Cardiac fibroblast (primary cell): Measurements from ENCODE around the gene ZNF433.

ENCODE experiments used
- DNase-seq, 2 donors: peaks; one replicate each; pipeline versions ENCODE4 v3.0.0 to v3.0.0-alpha.2; 2010; ENCODE audit warnings: low read depth in 2 of 2
- H3K4me3 ChIP-seq, 2 donors: replicated peaks in 1 of 2; 1 replicate in 1 of 2; 2 replicates in 1 of 2; pipeline ENCODE4 v1.5.1; 2011; ENCODE audit warnings: low read depth in 2 of 2, low read length in 2 of 2, mild to moderate bottlenecking in 2 of 2, moderate library complexity in 1 of 2
- CTCF ChIP-seq: IDR thresholded peaks from one replicate; pipeline ENCODE4 v1.5.1; 2011; ENCODE audit warnings: low read depth, mild to moderate bottlenecking, low read length, inconsistent platforms

ZNF433 gene

DNA sequence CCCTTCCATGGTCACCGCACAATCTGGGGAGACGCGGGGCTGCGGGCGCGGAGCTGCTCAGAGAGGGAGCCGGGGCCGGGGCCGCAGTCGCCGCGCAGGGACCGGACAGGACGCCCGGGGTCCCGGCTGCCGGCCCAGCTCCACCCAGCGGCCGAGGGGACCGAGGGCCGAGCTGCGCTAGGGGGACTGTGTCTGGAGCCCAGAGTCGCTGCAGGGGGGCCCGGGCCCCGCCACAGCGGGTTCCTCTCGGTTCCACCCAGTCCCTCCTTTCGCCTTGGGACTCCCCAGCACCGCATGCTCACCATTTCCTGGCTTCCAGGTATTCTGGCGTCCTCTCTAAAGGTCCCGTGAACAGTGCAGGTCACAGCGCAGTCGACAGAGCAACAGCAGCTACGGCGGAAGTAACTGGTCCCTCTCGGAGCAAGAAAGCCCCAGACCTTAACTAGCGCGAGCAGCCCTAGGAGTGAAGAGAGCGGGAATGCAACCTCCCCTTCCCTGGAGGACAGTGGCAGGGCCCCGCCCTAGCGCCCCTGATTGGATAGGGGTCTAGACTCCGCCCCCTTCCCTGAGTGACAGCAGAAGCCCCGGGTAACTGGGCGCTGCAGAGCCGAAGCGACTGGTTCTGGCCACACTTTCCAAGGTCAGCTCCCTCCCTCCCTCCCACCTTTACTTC is 17.2 kb upstream of the ZNF433 start, which contains the start of gene ZNF878:
TSS of gene ZNF878 (minus strand) at position 465 of the 673 bp plus-strand sequence. CDS start at position 305, 160 bp downstream.
- peak; percentile 78 to 85 for DNase-seq
- TF ChIP-seq CTCF, result no peak
- peak within 1 kb of the TSS; percentile 65 for H3K4me3 ChIP-seq

- peak overlapping the region; percentile 65 for H3K4me3 ChIP-seq
- DNase-seq, result peak; percentile 7 to 9
- TF ChIP-seq CTCF, result no peak
These were observed 16.6 kb upstream of the ZNF433 start for GRCh38 chr19:12052091-12052496.

- H3K4me3 ChIP-seq, result no peak overlapping the region
- TF ChIP-seq CTCF, result no peak
- no peak for DNase-seq
These were observed 12.4 kb upstream of the ZNF433 start for GRCh38 chr19:12047868-12048267.

DNA sequence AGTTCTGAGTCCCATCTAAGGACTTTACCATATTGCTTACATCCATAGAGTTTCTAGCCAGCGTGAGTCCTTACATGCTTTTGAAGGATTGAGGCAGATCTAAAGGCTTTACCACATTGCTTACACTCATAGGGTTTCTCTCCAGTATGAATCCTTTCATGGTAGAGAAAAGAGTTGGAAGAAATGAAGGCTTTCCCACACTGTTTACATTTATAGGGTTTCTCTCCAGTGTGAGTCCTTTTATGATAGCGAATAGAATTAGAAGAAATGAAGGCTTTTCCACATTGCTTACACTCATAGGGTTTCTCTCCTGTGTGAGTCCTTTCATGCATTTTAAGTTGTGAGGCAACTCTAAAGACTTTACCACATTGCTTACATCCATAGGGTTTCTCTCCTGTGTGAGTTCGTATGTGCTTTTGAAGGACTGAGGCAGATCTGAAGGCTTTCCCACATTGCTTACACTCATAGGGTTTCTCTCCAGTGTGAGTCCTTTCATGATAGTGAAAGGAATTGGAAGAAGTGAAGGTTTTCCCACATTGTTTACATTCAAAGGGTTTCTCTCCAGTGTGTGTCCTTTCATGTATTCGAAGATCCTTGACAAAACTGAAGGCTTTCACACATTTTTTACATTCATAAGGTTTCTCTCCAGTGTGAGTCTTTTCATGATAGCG is 8.4 kb upstream of the ZNF433 start:
- DNase-seq, result no peak
- no peak overlapping the region for H3K4me3 ChIP-seq
- TF ChIP-seq CTCF, result no peak

DNA sequence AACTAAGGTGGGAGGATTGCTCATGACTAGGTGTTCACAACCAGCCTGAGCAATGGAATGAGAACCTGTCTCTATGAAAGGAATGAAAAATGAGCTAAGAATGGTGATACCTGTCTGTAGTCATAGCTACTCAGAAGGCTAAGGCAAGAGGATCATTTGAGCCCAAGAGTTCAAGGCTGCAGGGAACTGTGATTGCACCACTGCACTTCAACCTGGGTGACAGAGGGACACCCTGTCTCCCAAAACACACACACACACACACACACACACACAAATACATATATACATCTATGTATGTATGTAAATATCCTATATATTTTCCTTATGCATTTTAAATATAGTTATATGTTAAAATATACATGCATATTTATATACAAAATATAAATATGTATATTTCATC is 7.4 kb upstream of the ZNF433 start:
- TF ChIP-seq CTCF, result no peak
- H3K4me3 ChIP-seq, result no peak overlapping the region
- DNase-seq, result no peak

DNA sequence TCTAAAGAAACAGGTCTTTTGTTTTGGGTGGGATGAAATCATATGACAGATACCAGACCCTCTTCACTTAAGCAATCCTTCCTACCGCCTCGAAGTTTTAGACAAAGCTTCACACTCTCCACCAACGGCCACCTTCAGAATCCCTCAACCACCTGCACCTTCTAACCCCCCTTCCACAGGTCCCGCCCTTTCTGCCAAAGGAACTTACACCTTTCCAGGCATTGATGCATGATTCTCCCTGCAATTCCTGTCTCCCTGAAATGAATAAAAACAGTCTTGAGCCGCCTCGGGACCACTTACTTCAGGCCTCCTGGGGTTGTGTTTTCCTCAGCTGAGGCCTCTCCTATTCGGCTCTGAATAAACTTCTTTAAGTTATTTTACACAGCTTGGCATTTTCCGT is 859 bp downstream of the ZNF433 start:
- DNase-seq, result peak in 1 of 2 donors; percentile 16

More for the DNA sequence above, 859 bp downstream of the ZNF433 start:
- H3K4me3 ChIP-seq, result peak overlapping the region; percentile 82 to 87
- TF ChIP-seq CTCF, result no peak
